ENCODE data around the gene KLHL26. TPM values are rescaled to one million over a fixed set of nuclear protein-coding genes. Genes with fewer than 3 reads are reported as not detected.
"Not testable (repeated sequence)": the region's sequence is repeated elsewhere in the genome, so short reads cannot be mapped to it uniquely, and the experiment has no call there.

Gene KLHL26, protein sequence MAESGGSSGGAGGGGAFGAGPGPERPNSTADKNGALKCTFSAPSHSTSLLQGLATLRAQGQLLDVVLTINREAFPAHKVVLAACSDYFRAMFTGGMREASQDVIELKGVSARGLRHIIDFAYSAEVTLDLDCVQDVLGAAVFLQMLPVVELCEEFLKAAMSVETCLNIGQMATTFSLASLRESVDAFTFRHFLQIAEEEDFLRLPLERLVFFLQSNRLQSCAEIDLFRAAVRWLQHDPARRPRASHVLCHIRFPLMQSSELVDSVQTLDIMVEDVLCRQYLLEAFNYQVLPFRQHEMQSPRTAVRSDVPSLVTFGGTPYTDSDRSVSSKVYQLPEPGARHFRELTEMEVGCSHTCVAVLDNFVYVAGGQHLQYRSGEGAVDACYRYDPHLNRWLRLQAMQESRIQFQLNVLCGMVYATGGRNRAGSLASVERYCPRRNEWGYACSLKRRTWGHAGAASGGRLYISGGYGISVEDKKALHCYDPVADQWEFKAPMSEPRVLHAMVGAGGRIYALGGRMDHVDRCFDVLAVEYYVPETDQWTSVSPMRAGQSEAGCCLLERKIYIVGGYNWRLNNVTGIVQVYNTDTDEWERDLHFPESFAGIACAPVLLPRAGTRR
- total RNA-seq (2014; rRNA removed; shearing (Covaris generic)) = 2.5 and 5.3 TPM in 2 replicates

DNA sequence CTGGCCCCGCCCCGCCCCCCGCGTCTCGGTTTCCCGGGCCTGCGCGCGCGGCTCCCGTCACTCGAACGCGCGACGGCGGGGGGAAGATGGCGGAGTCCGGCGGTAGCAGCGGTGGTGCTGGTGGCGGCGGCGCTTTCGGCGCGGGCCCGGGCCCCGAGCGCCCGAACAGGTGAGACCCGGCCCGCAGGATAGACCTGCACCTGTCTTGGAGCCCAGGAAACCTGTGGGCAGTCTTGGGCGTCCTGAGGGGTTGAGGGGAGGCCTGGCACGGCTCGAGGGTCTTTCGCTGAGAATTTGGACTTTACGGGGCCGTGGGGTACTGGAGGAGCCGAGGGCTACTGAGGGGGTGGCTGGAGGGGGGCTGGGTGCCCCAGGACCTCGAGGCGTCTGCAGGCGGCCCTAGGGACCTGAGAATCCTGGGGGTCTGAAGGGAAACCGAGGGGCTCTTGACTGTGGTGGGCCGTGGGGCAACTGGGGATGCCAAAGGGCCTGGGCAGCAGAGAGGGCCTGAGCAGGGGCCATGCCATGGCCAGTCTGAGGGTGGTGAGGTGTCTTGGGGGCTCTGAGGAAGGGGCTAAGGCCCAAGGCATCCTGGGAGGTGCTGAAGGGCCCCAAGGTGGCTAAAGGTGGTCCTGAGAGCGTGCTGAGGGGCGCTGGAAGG lies at the start of gene KLHL26:
Gene KLHL26, plus strand, starts transcription at position 60 of the 661 bp plus-strand sequence. Its CDS starts 27 bp downstream, at position 87.
- no peak for DNase-seq (ENCODE audit: low spot score)

DNA sequence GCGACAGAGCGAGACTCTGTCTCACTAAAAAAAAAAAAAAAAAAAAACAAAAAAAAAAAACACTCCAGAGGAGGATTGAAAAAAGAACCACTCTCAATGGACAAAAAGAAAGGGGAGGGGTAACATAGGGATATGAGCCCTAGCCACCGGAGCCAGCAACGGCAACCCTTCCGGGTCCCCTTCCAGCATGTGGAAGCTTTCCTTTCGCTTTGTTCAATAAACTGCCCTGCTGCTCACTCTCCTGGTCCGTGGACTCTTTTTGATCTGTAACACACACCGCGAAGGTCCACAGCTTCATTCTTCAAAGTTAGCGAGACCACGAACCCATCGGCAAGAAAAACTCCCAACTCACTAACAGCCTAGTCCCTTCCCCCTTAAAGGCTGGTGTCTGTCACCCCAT lies 49.3 kb upstream of the KLHL26 start:
- DNase-seq (ENCODE audit: low spot score) = no peak

DNA sequence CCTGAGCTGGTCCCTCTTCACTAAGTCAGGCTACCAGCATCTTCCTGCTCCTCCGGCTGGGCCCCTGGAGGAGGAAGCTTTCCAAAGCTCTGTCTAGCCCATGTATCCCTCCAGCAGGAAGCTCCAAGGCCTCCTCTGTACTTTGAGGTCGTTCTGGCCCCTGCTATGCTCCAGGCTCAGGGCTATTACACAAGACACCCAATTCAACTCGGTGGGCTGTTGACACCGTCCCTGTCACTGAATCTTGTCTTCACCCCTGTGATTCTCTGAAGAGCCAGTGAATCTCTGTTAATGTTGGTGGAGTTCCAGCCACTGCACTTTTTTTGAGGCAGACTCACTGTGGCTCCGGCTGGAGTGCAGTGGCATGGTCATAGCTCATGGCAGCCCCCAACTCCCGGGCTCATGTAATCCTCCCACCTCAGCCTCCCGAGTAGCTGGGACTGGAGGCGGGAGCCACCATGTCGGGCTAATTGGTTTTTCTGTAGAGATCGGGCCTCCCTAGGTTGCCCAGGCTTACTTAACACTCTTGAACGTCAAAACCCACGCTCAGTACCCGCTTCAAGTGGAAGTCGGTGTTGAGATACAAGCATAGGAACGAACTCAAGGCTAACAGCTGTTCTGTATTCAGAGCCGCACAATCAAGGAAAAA lies 48.7 kb upstream of the KLHL26 start:
- DNase-seq (ENCODE audit: low spot score) = no peak

DNA sequence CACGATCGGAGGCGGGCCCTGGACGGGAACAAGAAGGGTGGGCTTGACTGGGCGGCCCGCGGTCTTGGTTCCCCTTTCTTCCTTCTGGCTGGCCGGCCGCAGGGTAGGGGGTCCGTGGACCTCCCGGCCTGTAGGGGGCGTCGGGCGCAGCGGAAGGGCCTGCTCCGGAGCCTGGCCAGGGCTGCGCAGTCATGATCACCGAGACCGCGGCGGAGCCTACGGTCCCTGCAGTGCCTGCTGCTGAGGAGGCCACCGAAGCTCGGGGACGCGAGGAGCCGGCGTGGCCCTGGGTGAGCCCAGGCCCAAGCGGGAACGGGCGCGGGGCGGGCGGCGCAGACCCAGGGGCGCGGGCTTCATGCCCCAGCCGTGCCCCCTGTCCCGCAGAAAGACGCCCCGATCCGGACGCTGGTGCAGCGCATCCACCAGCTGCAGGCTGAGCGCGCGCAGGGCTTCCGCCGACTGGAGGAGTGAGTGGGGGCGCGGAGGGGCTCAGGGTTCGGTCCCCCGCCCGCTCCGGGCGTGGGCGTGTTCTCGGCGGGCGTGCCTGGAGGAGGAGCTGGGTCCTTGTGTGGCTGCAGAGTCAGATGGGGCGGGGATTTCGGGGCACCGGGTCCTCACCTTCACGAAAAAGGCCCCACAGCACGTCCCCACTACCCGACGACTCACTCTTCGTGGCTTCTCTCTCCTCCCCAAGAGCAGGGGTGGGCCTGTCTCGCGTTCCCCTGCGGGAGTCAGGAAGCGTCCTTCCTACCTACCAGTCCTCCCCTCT lies 48.0 kb upstream of the KLHL26 start, which contains the start of gene REX1BD:
Gene REX1BD, plus strand, starts transcription at position 188 of the 769 bp plus-strand sequence. Its CDS starts 4 bp downstream, at position 192.
- peak; percentile 73 for DNase-seq (ENCODE audit: low spot score)

DNA sequence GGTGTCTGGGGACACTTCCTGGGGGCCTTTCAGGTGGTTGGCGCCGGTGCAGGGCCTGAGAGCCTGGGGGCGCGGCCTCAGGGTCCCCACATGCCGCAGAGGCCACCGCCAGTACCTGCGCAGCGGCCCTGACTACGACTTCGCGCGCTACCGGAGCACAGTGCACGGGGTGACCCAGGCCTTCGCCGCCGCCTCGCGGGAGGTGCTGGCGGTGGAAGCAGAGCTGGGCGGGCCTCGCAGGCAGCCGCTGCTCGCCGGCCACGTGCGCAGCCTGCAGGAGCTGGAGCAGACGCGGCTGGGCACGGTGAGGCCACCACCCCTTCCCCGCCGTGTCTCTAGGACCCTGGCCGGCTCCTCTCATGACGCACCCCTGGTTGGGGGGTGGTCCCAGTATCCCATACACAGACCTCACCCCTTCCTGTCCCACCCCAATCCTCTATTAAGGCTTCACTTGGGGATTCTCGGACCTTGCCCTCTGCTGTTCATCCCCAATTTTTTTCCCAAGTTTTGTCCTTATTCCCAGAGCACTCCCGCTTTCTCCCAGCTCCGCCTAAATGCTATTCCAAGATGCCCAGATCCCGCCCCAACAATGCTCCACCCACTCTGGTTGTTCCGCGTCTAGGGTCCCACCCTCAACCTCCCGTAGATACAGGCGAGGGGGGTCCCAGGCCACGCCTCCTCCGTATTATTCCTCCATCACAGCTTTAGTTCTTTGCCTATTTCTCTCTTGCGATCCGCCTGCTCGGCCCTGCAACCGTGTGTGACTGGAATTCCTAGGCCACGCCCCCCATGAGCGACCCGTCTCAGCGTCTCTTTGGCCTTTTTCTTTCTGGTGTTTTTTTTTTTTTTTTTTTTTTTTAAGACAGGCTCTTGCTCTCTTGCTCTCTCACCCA lies 47.2 kb upstream of the KLHL26 start:
- DNase-seq (ENCODE audit: low spot score) = no peak

DNA sequence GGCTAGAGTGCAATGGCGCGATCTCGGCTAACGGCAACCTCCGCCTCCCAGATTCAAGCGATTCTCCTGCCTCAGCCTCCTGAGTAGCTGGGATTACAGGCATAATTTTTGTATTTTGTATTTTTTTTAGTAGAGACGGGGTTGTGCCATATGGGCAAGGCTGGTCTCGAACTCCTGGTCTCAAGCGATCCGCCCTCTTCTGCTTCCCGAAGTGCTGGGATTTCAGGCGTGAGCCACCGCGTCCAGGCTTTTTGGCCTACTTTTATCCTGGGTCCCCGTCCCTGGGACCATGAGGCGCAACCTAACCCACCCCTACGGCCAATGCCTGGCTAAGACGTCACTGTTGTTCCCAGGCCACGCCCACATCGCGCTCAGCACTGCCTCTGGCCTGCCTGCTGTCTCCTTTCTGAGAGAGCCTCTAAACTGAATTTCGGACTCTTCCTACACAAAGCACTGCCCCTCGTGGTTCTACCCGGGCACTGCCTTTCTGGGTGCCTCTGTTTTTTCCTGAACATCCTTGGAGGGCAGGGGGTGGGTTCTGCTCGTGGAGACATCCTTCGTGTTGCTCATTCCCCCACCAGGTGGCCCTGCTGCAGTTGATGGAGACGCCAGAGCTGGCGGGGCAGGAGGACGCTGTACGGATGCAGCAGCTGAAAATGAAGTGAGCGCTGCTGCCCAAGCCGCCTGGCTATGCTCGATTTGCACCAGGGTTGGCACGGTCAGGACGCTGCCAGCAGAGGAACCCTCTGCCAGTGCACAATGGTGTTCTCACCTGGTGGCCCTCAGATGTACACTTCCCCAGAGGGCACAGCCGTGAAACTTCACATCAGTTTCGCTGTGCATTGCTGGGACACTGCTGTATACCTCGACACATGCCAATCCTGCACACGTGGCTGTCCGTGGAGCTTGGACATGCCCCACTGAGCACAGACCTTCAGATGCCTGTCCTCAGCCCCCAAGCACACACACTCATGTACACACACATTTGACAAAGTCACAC lies 46.3 kb upstream of the KLHL26 start:
- DNase-seq (ENCODE audit: low spot score) = no peak

DNA sequence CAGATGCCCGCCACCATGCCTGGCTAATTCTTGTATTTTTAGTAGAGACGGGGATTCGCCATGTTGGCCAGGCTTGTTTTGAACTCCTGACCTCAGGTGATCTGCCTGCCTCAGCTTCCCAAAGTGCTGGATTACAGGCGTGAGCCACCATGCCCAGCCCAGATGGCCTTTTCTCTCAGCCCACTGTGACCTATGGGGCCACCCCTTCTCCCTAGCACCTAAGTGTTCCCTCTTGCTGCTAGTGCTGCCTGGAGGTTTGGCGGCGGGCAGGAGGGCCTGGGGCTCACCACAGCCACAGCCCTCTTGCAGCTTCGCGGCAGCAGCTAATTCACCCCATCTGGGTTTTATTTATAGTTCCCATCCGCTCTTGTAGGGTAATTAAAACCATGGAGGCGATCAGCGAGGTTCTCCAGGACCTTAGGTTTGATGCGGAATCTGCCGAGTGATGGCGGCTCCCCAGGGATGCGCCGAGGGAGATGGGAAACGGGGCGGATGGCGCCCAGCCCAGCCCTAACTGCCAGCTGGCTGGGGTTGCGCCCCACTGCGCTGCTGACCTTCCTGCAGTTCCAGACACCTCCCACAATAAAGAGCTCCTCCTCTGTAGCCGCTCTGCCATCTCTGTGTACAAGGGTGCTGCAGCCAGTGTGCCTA lies 45.0 kb upstream of the KLHL26 start:
- DNase-seq (ENCODE audit: low spot score) = no peak

DNA sequence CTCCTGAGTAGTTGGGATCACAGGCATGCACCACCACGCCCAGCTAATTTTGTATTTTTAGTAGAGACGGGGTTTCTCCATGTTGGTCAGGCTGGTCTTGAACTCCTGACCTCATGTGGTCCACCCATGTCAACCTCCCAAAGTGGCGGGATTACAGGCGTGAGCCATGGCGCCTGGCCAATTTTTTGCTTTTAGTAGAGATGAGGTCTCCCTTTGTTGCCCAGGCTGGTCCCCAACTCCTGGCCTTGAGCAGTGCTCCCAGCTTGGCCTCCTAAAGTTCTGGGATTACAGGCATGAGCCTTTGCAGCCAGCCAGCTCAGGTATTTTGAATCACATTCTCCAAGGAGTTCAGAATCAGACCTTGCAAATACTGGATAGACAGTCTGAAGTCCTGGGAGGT lies 44.1 kb upstream of the KLHL26 start:
- DNase-seq (ENCODE audit: low spot score) = not testable (repeated sequence)

DNA sequence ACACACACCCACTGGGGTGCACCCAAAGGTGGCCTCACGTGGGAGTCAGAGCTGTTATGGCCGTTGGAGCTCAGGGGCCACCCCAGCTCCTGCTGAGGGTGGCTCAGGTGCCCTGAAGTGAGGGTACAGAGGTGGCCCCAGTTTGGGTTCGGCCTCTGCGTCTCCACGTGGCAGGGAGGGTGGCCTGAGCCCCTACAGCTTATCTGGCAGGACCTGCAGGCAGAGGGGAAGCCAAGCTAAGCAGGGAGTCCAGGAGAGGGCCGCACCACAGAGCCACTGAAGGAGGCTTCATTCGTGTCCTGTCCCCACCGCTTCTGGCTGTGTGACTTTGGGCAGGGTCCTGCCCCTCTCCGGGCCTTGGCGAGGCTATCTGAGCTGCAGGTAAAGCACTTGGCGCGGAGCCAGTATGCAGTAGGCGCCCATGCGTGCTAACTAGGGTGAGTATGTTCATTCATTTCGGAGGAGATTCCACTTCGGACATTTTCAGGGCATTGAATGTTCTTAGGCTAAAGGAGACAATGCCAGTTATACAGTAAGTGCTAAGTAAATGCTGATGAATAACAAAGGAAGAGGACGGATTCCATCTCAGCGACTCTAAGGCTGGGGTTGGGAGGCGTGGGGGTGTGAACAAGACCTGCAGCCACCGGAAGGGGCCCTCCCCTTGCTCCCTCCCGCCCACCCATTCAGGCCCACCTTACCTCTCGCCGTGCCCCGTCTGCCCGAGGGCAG lies 43.3 kb upstream of the KLHL26 start:
- DNase-seq (ENCODE audit: low spot score) = no peak

DNA sequence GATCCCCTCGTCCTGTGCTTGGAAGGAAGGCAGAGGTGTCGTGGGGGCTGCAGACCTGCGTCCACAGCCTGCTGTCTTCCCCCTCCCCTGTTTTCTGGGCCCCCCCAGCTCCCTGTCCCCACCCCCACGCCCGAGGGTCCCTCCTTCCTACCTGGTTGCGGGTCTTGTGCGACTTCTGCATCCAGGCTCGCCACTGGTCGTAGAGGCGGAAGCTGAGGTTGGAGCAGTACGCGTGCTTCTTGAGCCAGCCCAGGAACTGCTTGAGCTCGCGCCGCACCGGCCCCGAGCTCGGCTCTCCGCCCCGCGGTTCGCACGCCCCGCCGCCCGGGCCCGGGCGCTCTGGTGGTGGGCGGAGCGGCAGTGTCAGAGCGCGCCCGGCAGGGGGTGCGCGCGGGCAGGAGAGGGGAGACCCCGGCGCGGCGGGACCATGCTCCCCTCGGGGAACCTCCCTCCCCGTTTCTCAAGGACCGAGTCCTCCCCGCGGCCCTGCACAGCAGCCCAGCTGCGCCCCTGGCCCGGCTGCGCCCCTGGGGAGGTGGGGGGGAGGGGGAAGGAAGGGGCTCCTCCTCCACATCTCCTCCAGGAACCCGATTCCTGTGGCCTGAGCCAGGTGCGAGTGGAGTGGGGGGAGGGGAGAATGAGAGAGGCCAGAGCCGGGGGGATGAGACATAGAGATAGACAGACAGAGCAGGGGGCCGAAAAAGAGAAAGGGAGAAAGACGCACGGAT lies 42.6 kb upstream of the KLHL26 start:
- peak; percentile 44 for DNase-seq (ENCODE audit: low spot score)

DNA sequence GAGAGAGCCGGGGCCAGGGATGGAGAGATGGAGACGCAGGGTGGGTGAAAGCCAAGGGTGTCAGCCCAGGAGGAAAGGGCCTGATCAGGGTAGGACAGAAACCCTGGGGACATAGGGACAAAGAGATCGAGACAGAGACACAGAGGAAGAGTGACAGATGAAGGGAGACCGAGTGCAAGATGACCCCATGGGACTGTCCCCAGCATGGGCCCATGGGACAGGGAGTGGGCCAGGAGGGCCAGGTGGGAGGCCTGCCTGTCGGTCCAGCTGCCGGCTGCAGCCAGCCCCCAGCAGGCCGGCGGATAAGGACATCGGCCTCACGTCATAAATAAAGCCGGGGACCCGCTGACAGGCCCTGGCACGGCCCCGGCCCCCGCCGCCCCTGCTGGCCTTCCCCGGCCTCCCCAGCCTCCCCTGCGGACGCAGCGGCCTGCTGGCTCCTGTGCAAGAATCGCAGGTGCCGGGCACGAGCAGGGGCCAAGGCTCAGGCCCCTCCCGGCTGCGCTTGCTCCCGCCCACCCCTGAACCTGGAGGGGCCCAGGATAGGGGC lies 41.9 kb upstream of the KLHL26 start:
- DNase-seq (ENCODE audit: low spot score) = no peak

DNA sequence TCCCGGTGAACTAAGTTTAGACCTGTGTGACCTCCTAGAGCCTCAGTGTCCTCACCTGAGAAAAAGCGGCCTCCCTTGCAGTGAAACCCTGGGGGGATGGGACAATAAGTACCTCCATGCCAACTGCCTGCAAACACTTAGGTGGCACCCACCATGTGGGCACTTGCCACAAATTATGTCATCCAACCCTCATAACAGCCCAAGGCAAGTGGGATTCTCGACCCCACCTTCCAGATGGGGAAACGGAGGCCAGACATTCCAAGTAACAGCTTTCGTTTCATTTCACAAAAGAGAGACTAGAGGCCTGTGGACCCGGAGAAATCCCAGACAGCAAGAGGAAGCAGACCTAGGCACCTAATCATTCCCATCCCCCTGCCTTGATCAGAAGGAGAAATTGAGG lies 41.4 kb upstream of the KLHL26 start:
- no peak for DNase-seq (ENCODE audit: low spot score)

DNA sequence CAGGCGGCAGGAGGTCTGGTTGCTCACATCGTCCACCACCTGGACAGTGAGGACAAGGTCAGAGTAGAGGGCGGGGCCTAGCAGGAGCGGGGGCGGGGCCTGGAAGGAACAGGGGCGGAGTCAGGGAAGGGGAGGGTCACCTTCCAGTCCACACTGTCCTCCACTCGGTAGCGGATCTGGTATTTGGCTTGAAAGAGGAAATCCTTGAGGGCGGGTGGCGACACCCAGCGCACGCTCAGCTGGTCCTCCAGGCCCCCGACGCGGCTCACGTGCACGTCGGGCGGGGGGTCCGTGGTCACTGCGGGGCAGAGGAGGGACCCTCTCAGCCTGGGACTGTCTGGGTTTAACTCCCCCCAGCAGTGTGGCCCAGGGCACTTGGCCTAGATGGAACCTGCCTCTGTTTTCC lies 40.1 kb upstream of the KLHL26 start:
- DNase-seq (ENCODE audit: low spot score) = peak; percentile 46

DNA sequence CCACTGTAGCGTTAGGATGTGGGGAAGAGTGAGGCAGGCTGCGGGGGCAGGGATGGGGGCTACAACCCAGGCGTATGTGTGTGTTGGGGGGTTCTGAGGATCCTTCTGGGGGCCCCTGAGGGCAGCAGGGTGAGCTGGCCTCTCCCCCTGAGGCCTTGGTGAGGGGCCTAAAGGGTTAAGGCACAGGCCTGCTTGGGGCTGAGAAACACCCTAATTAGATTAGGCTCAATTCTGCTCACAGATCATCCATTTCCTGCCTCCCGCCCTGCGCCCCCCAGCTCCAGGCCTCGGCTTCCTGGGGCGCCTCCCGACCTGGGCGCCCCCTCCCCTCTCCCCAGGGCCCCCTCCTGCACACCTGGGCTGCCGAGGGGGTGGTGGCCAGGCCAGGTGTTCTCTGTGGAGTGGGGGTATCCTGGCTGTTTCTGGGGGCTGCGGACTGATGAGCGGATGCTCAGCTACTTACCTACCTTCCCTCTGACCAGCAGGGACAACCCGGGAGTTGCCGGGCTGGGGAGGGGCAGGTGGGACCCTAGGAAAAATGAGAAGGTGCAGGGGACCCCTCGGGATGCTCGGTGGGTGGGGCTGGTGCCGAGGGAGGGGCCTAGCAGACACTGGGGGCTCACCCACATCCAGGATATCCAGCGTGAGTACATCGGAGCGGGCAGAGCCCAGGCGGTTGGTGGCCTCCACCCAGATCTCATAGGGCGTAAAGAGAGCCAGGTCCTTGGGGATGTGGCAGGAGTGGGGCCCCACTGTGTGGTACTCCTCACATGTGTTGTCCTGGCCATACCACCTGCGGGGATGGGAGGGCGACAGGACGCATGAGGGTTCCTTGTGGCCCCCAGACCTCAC lies 38.8 kb upstream of the KLHL26 start:
- no peak for DNase-seq (ENCODE audit: low spot score)

DNA sequence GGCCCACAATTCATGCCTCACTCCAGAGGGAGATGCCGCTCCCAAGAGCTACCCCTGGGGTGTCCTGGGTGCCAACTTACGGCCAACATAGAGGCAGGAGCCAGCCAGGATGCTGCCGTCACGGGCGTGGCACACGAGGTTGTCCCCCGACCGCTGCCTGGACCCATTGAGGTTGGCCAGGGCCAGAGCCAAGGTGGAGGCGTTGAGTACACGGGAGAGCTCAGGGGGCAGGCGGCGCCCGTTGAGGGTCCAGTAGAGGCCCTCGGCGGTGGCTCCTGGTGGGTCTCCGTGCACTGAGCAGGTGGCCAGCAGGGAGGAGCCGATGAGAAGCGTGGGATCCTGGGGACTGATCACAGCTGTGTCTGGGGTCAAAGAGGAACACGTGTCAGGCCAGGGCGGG lies 37.3 kb upstream of the KLHL26 start:
- DNase-seq (ENCODE audit: low spot score) = no peak
